Astrocyte (in vitro differentiated cells and primary cell): ENCODE measurements around the gene RIPOR3. TPM values are rescaled to one million over a fixed set of nuclear protein-coding genes. Genes with fewer than 3 reads are reported as not detected.

Experiments used
- DNase-seq: peaks from one replicate; pipeline ENCODE4 v3.0.0-alpha.2; 2010; ENCODE audit warnings: low read depth
- FAIRE-seq: peaks from 2 replicates; lab custom pipeline; 2011; peaks lifted over from hg19 to GRCh38; lab: Jason Lieb, UNC
- H2AFZ ChIP-seq: 2 replicates; pipeline ENCODE4 v1.6.0; 2012; ENCODE audit warnings: low read depth, low read length, inconsistent platforms
- H3K27ac ChIP-seq: 2 replicates; pipeline ENCODE4 v1.5.1; 2011; ENCODE audit warnings: low read depth, low read length, inconsistent platforms
- H3K27me3 ChIP-seq: 2 replicates; pipeline ENCODE4 v1.6.0; 2011; ENCODE audit warnings: low read length, inconsistent platforms; ENCODE audit not compliant: insufficient read depth
- H3K36me3 ChIP-seq: 2 replicates; pipeline ENCODE4 v1.5.1; 2011; ENCODE audit warnings: low read length, inconsistent platforms; ENCODE audit not compliant: insufficient read depth
- H3K4me1 ChIP-seq: 2 replicates; pipeline ENCODE4 v1.5.1; 2011; ENCODE audit warnings: low read length, inconsistent platforms; ENCODE audit not compliant: insufficient read depth
- H3K4me2 ChIP-seq: 2 replicates; pipeline ENCODE4 v1.6.0; 2012; ENCODE audit warnings: low read length, inconsistent platforms
- H3K4me3 ChIP-seq: 2 replicates; pipeline ENCODE4 v1.5.1; 2011; ENCODE audit warnings: low read depth, mild to moderate bottlenecking, low read length, inconsistent platforms; ENCODE audit not compliant: insufficient read depth
- H3K79me2 ChIP-seq: 2 replicates; pipeline ENCODE4 v1.6.0; 2012; ENCODE audit warnings: mild to moderate bottlenecking, low read length, inconsistent platforms; ENCODE audit not compliant: insufficient read depth
- H3K9ac ChIP-seq: 2 replicates; pipeline ENCODE4 v1.6.0; 2012; ENCODE audit warnings: mild to moderate bottlenecking, low read length, inconsistent platforms
- H3K9me3 ChIP-seq: 2 replicates; pipeline ENCODE4 v1.5.1; 2012; ENCODE audit warnings: low read depth, mild to moderate bottlenecking, low read length, inconsistent platforms; ENCODE audit not compliant: insufficient read depth
- H4K20me1 ChIP-seq: 2 replicates; pipeline ENCODE4 v1.6.0; 2012; ENCODE audit warnings: low read length, inconsistent platforms; ENCODE audit not compliant: insufficient read depth
- H3K27ac Mint-ChIP-seq: one replicate; pipeline ENCODE4 v1.8.0; 2021; ENCODE audit warnings: mild to moderate bottlenecking, mixed read lengths; ENCODE audit not compliant: unreplicated experiment
- H3K27me3 Mint-ChIP-seq: one replicate; pipeline ENCODE4 v1.8.0; 2021; ENCODE audit warnings: low read depth, mixed read lengths; ENCODE audit not compliant: unreplicated experiment
- H3K36me3 Mint-ChIP-seq: one replicate; pipeline ENCODE4 v1.8.0; 2021; ENCODE audit warnings: low read depth, mixed read lengths; ENCODE audit not compliant: unreplicated experiment
- H3K4me1 Mint-ChIP-seq: one replicate; pipeline ENCODE4 v1.8.0; 2021; ENCODE audit warnings: low read depth, mixed read lengths; ENCODE audit not compliant: unreplicated experiment
- H3K4me3 Mint-ChIP-seq: one replicate; pipeline ENCODE4 v1.8.0; 2021; ENCODE audit warnings: mild to moderate bottlenecking, moderate library complexity, mixed read lengths; ENCODE audit not compliant: unreplicated experiment
- H3K9me3 Mint-ChIP-seq: one replicate; pipeline ENCODE4 v1.8.0; 2021; ENCODE audit warnings: mild to moderate bottlenecking, mixed read lengths; ENCODE audit not compliant: unreplicated experiment
- EZH2 ChIP-seq: IDR thresholded peaks from 2 replicates; pipeline ENCODE4 v1.6.1; 2012; ENCODE audit warnings: mild to moderate bottlenecking, low read length, inconsistent platforms; ENCODE audit not compliant: insufficient read depth
- total RNA-seq: library from RNA; stranded (reverse); gene quantifications from 2 replicates; pipeline ENCODE4 v1.2.1, GENCODE V29; 2021
- TF ChIP-seq, protein P1 (sequence below): IDR thresholded peaks from 2 replicates; pipeline ENCODE4 v1.5.1; 2011; ENCODE audit warnings: low read depth, mild to moderate bottlenecking, inconsistent platforms, low read length, moderate library complexity; ENCODE audit not compliant: insufficient read depth

The RIPOR3 gene
- total RNA-seq, 1 donor from 2014 or later = 0.39 TPM

DNA sequence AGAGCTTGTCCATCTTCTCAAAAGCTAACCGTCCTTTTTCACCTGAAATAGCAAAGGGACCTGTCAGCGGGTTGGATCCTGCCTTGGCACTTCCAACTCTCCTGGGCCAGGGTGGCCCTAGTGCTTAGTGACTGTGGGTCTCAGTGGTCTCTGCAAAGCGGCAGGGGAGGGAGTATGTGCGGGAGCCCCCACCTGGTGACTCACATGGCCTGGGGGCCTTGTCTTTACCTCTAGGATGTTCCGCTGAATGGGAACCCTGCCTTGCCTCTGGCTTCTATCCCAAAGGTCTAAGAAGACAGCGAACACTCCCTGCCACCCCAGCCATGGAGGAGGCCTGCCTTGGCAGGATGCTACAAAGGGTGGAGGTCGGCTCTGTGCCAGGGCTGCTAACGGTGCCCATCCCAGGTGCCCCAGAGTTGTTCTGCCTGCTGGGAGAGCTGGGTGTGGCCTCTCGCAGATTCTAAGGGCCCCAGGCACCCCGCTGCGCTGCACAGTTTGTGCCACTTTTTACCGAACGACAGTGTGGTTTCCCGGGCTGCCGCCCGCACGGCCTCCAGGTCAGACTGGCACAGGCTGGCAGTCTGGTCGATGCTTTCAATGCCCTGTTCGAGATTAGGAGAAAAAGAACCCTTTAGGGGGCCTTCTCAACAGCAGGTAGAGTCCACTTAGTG, 103.9 kb downstream of the RIPOR3 start:
- TF ChIP-seq, protein P1, sequence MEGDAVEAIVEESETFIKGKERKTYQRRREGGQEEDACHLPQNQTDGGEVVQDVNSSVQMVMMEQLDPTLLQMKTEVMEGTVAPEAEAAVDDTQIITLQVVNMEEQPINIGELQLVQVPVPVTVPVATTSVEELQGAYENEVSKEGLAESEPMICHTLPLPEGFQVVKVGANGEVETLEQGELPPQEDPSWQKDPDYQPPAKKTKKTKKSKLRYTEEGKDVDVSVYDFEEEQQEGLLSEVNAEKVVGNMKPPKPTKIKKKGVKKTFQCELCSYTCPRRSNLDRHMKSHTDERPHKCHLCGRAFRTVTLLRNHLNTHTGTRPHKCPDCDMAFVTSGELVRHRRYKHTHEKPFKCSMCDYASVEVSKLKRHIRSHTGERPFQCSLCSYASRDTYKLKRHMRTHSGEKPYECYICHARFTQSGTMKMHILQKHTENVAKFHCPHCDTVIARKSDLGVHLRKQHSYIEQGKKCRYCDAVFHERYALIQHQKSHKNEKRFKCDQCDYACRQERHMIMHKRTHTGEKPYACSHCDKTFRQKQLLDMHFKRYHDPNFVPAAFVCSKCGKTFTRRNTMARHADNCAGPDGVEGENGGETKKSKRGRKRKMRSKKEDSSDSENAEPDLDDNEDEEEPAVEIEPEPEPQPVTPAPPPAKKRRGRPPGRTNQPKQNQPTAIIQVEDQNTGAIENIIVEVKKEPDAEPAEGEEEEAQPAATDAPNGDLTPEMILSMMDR = no peak
- TF ChIP-seq EZH2 = no peak
- Histone ChIP-seq H3K79me2 (no peaks in the 10 kb centered on the region), H3K27ac (no peak overlapping the region), H3K4me1 (no peaks in the 10 kb centered on the region), H3K27me3 (no peaks in the 10 kb centered on the region), H3K9ac (no peak overlapping the region), H3K4me2 (no peak overlapping the region), H4K20me1 (peaks cover 45% of the 10 kb centered on the region), H3K36me3 (peaks cover 32% of the 10 kb centered on the region), H3K9me3 (no peaks in the 10 kb centered on the region), H3K4me3 (no peak overlapping the region), H2AFZ (no peak overlapping the region)
- H3K4me1 Mint-ChIP-seq = no peaks in the 10 kb centered on the region
- H3K36me3 Mint-ChIP-seq = peaks cover 8% of the 10 kb centered on the region
- no peak overlapping the region for H3K27ac Mint-ChIP-seq
- H3K27me3 Mint-ChIP-seq = no peaks in the 10 kb centered on the region
- H3K9me3 Mint-ChIP-seq = no peaks in the 10 kb centered on the region
- no peak for FAIRE-seq
- H3K4me3 Mint-ChIP-seq = no peak overlapping the region
- no peak for DNase-seq

- H3K36me3 ChIP-seq = peaks cover 38% of the 10 kb centered on the region
- H3K27me3 ChIP-seq = no peaks in the 10 kb centered on the region
- FAIRE-seq (no peak), DNase-seq (no peak)
- Mint-ChIP-seq H3K36me3 (peaks cover 5% of the 10 kb centered on the region), H3K27ac (no peak overlapping the region), H3K4me1 (no peaks in the 10 kb centered on the region), H3K9me3 (no peaks in the 10 kb centered on the region), H3K27me3 (no peaks in the 10 kb centered on the region), H3K4me3 (no peak overlapping the region)
- H4K20me1 ChIP-seq = peaks cover 42% of the 10 kb centered on the region
- no peaks in the 10 kb centered on the region for H3K9me3 ChIP-seq
- H2AFZ ChIP-seq = no peak overlapping the region
- no peaks in the 10 kb centered on the region for H3K4me1 ChIP-seq
- H3K79me2 ChIP-seq = no peaks in the 10 kb centered on the region
- no peak overlapping the region for H3K9ac ChIP-seq
- TF ChIP-seq EZH2 = no peak
- TF ChIP-seq, protein P1 = no peak
- no peak overlapping the region for H3K4me2 ChIP-seq
- no peak overlapping the region for H3K27ac ChIP-seq
- H3K4me3 ChIP-seq = no peak overlapping the region
These were observed 104.7 kb downstream of the RIPOR3 start for GRCh38 chr20:50586531-50587232.

DNA sequence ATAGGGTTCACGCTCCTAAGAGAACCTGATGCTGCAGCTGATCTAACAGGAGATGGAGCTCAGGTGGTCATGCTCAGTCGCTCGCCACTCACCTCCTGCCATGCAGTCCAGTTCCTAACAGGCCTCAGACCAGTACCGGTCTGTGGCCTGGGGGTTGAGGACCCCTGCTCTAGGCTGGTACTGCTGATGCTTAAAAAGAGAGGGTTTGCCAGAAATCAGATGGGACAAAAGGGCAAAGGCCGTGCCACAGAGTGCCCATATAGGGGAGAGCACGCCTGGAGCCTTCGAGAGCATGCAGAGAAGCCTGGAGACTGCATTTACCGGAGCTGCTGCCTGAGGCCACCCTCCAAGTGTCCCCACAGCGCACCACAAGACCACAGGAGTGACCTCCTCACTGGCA, 105.7 kb downstream of the RIPOR3 start:
- Mint-ChIP-seq H3K4me3 (no peak overlapping the region), H3K36me3 (peaks cover 6% of the 10 kb centered on the region), H3K4me1 (no peaks in the 10 kb centered on the region), H3K27me3 (no peaks in the 10 kb centered on the region), H3K9me3 (no peaks in the 10 kb centered on the region), H3K27ac (no peak overlapping the region)
- no peaks in the 10 kb centered on the region for H3K79me2 ChIP-seq
- H3K4me3 ChIP-seq = no peak overlapping the region
- H4K20me1 ChIP-seq = peaks cover 50% of the 10 kb centered on the region
- DNase-seq = no peak
- H3K27me3 ChIP-seq = no peaks in the 10 kb centered on the region
- no peak overlapping the region for H2AFZ ChIP-seq
- peaks cover 46% of the 10 kb centered on the region for H3K36me3 ChIP-seq
- no peaks in the 10 kb centered on the region for H3K9me3 ChIP-seq
- no peak overlapping the region for H3K9ac ChIP-seq
- H3K4me1 ChIP-seq = no peaks in the 10 kb centered on the region
- FAIRE-seq = no peak
- no peak for TF ChIP-seq EZH2
- TF ChIP-seq, protein P1 = no peak
- no peak overlapping the region for H3K4me2 ChIP-seq
- no peak overlapping the region for H3K27ac ChIP-seq
